Astrocyte (in vitro differentiated cells and primary cell): ENCODE results near the gene PLEKHA6.

ENCODE experiments used
- EZH2 ChIP-seq: IDR thresholded peaks from 2 replicates; pipeline ENCODE4 v1.6.1; 2012; ENCODE audit warnings: mild to moderate bottlenecking, low read length, inconsistent platforms; ENCODE audit not compliant: insufficient read depth
- TF ChIP-seq, protein P1 (sequence below): IDR thresholded peaks from 2 replicates; pipeline ENCODE4 v1.5.1; 2011; ENCODE audit warnings: low read depth, mild to moderate bottlenecking, inconsistent platforms, low read length, moderate library complexity; ENCODE audit not compliant: insufficient read depth

DNA sequence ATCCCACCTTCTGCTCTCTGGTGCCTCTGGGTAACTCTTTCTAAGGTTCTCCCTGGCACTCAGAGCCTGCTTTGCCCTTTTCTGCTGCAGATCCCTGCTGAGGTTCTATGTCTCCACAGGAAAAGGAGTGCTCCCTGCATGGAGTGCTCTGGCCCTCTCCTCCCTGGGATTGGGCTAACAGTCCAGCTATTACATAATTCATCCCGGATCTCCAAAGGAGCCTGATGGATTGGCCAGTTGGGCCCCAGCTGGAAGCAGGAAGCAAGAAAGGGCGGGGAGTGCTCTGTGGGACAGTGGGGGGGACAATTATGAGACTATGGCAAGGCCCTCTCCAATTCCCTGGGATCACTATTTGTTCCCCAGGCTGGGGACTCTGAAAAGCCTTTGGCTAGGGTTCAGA is 94.1 kb downstream of the PLEKHA6 start:
- TF ChIP-seq, protein P1, sequence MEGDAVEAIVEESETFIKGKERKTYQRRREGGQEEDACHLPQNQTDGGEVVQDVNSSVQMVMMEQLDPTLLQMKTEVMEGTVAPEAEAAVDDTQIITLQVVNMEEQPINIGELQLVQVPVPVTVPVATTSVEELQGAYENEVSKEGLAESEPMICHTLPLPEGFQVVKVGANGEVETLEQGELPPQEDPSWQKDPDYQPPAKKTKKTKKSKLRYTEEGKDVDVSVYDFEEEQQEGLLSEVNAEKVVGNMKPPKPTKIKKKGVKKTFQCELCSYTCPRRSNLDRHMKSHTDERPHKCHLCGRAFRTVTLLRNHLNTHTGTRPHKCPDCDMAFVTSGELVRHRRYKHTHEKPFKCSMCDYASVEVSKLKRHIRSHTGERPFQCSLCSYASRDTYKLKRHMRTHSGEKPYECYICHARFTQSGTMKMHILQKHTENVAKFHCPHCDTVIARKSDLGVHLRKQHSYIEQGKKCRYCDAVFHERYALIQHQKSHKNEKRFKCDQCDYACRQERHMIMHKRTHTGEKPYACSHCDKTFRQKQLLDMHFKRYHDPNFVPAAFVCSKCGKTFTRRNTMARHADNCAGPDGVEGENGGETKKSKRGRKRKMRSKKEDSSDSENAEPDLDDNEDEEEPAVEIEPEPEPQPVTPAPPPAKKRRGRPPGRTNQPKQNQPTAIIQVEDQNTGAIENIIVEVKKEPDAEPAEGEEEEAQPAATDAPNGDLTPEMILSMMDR, result no peak
- TF ChIP-seq EZH2, result no peak
